Measurements from ENCODE around the gene CNTF.

CNTF gene

GRCh38 chr11:58671983-58672633 is 49.6 kb downstream of the CNTF start:
- no peak overlapping the region for H3K4me2 ChIP-seq (ENCODE audit: insufficient read depth, low read length)
- no peaks in the 10 kb centered on the region for H4K20me1 ChIP-seq (ENCODE audit: insufficient read depth, low read length)
- H3K9me3 ChIP-seq (ENCODE audit: insufficient read depth, low read length, severe bottlenecking), result no peaks in the 10 kb centered on the region
- no peak overlapping the region for H3K4me3 ChIP-seq (ENCODE audit: low read depth in 1 of 2, low read length in 2 of 2)
- ATAC-seq (ENCODE audit: insufficient read depth, low read depth) (no peak), DNase-seq (no peak)
- H3K79me2 ChIP-seq (ENCODE audit: insufficient read depth, low read length), result no peaks in the 10 kb centered on the region
- no peaks in the 10 kb centered on the region for H3K4me1 ChIP-seq (ENCODE audit: insufficient read depth, low read length)
- H3K36me3 ChIP-seq (ENCODE audit: insufficient read depth, low read length), result no peaks in the 10 kb centered on the region
- H2AFZ ChIP-seq (ENCODE audit: low read depth, low read length), result no peak overlapping the region
- H3K9ac ChIP-seq (ENCODE audit: low read depth, low read length), result no peak overlapping the region
- no peaks in the 10 kb centered on the region for H3K27me3 ChIP-seq (ENCODE audit: insufficient read depth, low read length, poor library complexity)
- H3K27ac ChIP-seq (ENCODE audit: low read length), result no peak overlapping the region
- TF ChIP-seq CTCF (IDR thresholded peaks at IDR 0.05; ENCODE audit: borderline replicate concordance, extremely low read depth, low read length, poor library complexity, severe bottlenecking), result no peak

- Histone ChIP-seq H3K4me1 (ENCODE audit: insufficient read depth, low read length) (no peaks in the 10 kb centered on the region), H3K4me2 (ENCODE audit: insufficient read depth, low read length) (no peak overlapping the region), H2AFZ (ENCODE audit: low read depth, low read length) (no peak overlapping the region), H3K9me3 (ENCODE audit: insufficient read depth, low read length, severe bottlenecking) (no peaks in the 10 kb centered on the region), H3K4me3 (ENCODE audit: low read depth in 1 of 2, low read length in 2 of 2) (no peak overlapping the region), H3K9ac (ENCODE audit: low read depth, low read length) (no peak overlapping the region), H3K27me3 (ENCODE audit: insufficient read depth, low read length, poor library complexity) (no peaks in the 10 kb centered on the region), H3K79me2 (ENCODE audit: insufficient read depth, low read length) (no peaks in the 10 kb centered on the region), H3K36me3 (ENCODE audit: insufficient read depth, low read length) (no peaks in the 10 kb centered on the region), H3K27ac (ENCODE audit: low read length) (no peak overlapping the region), H4K20me1 (ENCODE audit: insufficient read depth, low read length) (no peaks in the 10 kb centered on the region)
- TF ChIP-seq EZH2 (IDR thresholded peaks at IDR 0.05; ENCODE audit: borderline replicate concordance, low read depth, low read length, severe bottlenecking) (no peak), CTCF (IDR thresholded peaks at IDR 0.05; ENCODE audit: borderline replicate concordance, extremely low read depth, low read length, poor library complexity, severe bottlenecking) (no peak)
- no peak for DNase-seq
- ATAC-seq (ENCODE audit: insufficient read depth, low read depth), result no peak
These were observed 52.1 kb downstream of the CNTF start for GRCh38 chr11:58674609-58675008.

All from DND-41 (cell line).